GM21529 (cell line): Measurements from ENCODE around the gene PRSS2.
"Not testable (repeated sequence)": the region's sequence is repeated elsewhere in the genome, so short reads cannot be mapped to it uniquely, and the experiment has no call there.

ENCODE experiments used
- ATAC-seq: cut with Tn5 transposase; IDR thresholded peaks from one replicate; pipeline ENCODE4 v1.9.1; 2021; ENCODE audit not compliant: unreplicated experiment

PRSS2 gene

DNA sequence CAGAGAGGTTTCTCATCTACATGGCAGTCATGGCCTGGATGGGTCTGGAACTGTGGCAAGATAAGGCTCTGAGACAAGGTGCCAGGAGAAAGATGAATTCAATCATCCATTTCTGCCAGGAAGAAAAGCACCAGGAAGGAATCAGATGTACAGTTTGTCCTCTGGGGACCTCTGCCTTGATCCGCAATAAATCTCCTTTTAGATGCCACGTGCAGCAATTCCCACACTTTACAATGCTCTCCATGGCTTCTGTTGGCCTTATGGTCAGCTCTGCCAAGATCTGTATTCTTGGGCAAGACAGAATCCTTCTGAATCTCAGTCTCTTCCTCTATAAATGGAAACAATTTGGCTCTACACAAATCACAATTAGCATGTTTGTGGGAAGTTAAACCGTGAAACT, 12.5 kb upstream of the PRSS2 start:
- ATAC-seq, result not testable (repeated sequence)

DNA sequence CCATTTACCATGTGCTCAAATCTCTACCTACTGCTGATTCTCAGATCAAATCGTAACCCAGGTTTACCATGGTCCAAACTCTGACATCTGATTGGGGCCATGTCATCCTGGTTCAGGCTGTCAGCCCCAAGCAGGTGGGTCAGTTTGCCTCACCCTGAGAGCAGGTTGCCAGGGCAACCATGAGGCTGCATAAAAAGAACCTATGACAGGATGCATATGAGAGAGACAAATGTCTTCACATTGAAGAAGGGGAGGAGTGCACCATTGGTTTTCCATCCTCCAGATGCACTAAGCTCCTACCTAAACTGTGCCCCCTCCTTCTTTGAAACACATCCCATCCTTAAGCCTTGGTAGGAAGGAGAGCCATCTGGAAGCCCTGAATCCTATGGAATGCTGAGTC, 11.3 kb upstream of the PRSS2 start:
- ATAC-seq, result no peak

GRCh38 chr7:142760071-142760642, 10.6 kb upstream of the PRSS2 start:
- ATAC-seq, result no peak

DNA sequence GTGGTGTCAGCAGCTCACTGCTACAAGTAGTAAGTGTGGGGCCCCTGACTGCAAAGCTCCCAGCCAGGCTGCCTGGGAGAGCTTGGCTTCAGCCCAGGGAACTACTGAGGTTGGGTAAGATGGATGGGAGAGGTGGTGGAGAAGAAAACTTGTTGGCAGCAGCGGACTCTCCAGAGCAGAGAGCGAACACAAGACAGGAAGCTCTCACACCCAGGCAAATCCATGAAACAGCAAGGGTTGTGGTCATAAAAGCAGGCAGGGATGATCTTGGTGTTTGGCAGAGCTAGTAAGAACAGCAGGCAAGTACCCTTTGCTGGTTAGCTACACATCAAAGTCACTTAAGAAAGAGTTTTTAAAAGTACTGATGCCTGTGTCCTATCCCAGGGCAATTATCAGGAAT, 9.2 kb upstream of the PRSS2 start:
- not testable (repeated sequence) for ATAC-seq

- ATAC-seq, result no peak
These were observed 8.7 kb upstream of the PRSS2 start for GRCh38 chr7:142762104-142762503.

- ATAC-seq, result no peak
These were observed 3.3 kb upstream of the PRSS2 start for GRCh38 chr7:142767451-142767850.

DNA sequence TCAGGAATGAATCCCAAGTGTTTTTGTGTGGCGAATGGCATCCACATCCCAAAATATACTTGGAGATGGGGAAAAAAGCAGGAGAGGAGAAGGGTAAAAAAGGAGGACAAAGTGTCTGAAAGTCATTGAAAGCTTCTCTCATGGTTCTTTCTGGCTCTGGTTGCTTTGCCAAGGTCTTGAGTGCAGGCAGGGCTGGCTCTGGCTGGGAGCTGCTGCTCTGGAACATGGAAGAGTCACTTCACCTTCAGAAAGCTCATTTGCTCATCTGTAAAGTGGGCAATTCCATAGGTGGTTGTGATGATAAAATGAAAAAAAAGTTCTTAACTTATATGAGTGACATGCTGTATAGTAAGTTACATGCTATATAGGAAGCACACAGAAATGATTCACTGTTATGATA, 2.9 kb upstream of the PRSS2 start:
- no peak for ATAC-seq

DNA sequence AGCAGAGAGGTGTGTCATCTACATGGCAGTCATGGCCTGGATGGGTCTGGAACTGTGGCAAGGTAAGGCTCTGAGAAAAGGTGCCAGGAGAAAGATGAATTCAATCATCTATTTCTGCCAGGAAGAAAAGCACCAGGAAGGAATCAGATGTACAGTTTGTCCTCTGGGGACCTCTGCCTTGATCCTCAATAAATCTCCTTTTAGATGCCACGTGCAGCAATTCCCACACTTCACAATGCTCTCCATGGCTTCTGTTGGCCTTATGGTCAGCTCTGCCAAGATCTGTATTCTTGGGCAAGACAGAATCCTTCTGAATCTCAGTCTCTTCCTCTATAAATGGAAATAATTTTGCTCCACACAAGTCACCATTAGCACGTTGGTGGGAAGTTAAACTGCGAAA, 1.9 kb upstream of the PRSS2 start:
- ATAC-seq, result not testable (repeated sequence)

DNA sequence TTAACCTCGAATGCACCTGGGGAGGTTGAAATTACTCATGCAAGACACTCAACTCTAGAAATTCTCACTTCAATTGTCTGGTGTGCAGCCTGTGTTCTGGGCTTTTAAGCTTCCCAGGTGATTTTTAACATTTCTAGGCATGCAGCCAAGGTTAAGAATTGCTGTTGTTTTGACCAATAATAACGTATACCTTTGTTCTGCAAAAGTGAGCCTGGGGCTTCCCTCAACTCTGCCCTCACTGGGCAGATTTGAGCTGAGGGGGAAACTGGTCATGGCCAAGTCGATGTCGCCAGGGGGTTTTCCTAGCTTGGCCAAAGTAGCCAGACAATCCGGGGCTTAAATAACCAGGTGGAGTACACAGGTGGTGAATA, 568 bp downstream of the PRSS2 start:
- peak; percentile 86 for ATAC-seq

DNA sequence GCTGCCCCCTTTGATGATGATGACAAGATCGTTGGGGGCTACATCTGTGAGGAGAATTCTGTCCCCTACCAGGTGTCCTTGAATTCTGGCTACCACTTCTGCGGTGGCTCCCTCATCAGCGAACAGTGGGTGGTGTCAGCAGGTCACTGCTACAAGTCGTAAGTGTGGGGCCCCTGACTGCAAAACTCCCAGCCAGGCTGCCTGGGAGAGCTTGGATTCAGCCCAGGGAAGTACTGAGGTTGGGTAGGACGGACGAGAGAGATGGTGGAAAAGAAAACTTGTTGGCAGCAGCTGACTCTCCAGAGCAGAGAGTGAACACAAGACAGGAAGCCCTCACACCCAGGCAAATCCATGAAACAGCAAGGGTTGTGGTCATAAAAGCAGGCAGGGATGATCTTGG, 1.3 kb downstream of the PRSS2 start:
- no peak for ATAC-seq

- no peak for ATAC-seq
These were observed 1.9 kb downstream of the PRSS2 start for GRCh38 chr7:142772673-142773072.

DNA sequence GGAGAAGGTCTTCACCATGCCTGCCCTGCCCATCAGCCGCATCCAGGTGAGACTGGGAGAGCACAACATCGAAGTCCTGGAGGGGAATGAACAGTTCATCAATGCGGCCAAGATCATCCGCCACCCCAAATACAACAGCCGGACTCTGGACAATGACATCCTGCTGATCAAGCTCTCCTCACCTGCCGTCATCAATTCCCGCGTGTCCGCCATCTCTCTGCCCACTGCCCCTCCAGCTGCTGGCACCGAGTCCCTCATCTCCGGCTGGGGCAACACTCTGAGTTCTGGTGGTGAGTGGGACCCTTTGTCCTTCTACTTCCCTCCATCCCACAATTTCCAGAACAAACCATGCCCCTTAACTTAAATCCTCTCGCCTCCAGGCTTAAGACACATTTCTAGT, 2.5 kb downstream of the PRSS2 start:
- no peak for ATAC-seq

- no peak for ATAC-seq
These were observed 3.4 kb downstream of the PRSS2 start for GRCh38 chr7:142773937-142774744.

DNA sequence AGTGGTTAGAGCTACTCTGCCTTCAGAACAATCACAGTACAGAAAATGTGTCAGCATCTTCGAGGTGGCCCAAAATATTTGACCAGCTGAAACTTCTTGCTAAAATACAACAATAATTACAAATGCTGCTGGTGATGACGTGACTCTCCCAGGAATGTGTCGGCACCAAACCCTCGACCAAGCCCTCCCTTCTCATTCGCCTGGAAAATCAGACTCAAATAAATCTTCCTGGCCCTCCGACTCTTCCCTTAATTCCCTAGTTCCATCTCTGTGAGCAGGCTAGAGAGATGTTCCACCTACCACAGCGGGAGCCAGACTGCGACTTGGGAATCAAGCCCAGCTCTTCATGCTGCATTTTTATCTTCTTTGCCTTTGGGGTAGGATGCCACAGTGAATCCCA, 4.1 kb downstream of the PRSS2 start:
- ATAC-seq, result no peak

DNA sequence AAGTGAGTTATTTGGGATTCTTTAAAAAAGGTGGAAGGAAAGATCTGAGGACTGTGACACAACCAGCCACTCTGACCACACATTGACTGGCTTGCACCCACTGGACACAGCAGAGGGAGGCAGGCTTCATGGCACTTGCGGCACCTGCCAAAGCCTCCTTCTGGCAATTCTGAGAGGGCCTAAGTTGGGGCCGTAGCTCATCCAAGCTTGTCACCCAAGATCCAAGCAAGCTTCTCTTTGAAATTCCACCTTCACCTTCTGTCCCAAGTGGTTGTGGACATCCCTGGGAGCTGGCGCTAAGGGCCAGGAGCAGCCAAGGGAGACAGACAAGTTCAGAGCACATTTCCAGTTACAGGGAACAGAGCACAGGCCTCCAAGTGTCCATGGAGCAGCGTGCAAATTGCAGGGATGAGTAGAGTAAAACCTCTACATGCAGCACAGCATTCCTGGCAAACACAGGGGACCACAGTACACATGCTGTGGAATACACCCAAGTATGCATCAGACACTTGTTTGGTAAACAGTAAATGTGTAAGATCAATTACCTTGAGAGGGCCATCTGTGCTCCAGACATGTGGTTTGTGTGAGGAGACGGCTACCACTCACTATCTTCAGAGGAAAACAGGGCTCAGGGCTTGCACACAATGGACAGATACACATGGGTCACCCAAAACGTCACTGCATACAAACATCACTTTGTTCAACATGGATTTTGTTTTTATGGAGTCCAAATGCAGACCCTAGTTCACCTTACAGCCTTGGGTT, 4.8 kb downstream of the PRSS2 start:
- not testable (repeated sequence) for ATAC-seq

- ATAC-seq, result no peak
These were observed 5.6 kb downstream of the PRSS2 start for GRCh38 chr7:142776206-142776844.

- ATAC-seq, result not testable (repeated sequence)
These were observed 6.1 kb downstream of the PRSS2 start for GRCh38 chr7:142776845-142777225.

DNA sequence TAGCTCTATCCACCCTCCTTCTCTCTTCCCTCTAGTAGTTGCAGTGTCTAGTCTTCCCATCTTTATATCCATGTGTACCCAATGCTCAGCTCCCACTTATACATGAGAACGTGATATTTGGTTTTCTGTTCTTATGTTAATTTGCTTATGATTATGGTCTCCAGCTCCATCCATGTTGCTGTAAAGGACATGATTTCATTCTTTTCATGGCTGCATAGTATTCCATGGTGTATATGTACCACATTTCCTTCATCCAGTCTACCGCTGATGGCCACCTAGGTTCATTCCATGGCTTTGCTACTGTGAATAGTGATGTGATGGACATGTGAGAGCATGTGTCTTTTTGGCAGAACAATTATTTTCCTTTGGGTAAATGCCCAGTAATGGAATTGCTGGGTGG, 6.5 kb downstream of the PRSS2 start:
- no peak for ATAC-seq

GRCh38 chr7:142782922-142783900, 12.4 kb downstream of the PRSS2 start:
- peak; percentile 93 for ATAC-seq

DNA sequence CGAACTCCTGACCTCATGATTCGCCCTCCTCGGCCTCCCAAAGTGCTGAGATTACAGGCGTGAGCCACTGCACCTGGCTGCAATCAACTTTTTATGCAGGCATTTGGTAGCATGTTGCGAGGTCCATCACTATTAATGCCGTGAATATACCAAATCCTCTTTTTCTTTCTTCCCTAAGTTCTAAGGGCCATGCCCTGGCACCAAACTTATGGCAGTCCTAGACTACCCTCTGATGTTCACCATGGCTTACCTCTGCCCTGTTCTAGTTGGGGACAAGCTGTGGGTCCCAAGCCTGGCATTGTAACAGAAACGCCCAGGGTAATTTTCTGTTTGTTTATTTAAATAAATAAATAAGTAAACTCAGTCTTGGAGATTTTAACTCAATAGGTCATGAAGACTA, 13.3 kb downstream of the PRSS2 start:
- no peak for ATAC-seq
